HG03354 (cell line): Measurements from ENCODE around the gene FES.
"Not testable (repeated sequence)": the region's sequence is repeated elsewhere in the genome, so short reads cannot be mapped to it uniquely, and the experiment has no call there.

Experiments
- ATAC-seq: cut with Tn5 transposase; IDR thresholded peaks from one replicate; pipeline ENCODE4 v1.9.1; 2021; ENCODE audit warnings: mild to moderate bottlenecking; ENCODE audit not compliant: unreplicated experiment, poor library complexity, severe bottlenecking

FES gene

GRCh38 chr15:90918034-90918788 is 33.9 kb downstream of the FES start:
- no peak for ATAC-seq

GRCh38 chr15:90918835-90919234 is 34.5 kb downstream of the FES start:
- ATAC-seq = no peak

GRCh38 chr15:90921887-90922286 is 37.6 kb downstream of the FES start:
- ATAC-seq = no peak

GRCh38 chr15:90922712-90923322 is 38.5 kb downstream of the FES start:
- peak; percentile 83 for ATAC-seq

GRCh38 chr15:90924375-90924774 is 40.1 kb downstream of the FES start:
- peak; percentile 63 for ATAC-seq

- not testable (repeated sequence) for ATAC-seq
Observed at GRCh38 chr15:90926766-90927165, 42.5 kb downstream of the FES start.

GRCh38 chr15:90928106-90928505 is 43.8 kb downstream of the FES start:
- not testable (repeated sequence) for ATAC-seq

GRCh38 chr15:90929246-90930019 is 45.1 kb downstream of the FES start:
- ATAC-seq = no peak

GRCh38 chr15:90930861-90931574 is 46.7 kb downstream of the FES start:
- no peak for ATAC-seq

- ATAC-seq = no peak
Observed at GRCh38 chr15:90931575-90931827, 47.2 kb downstream of the FES start.

GRCh38 chr15:90931828-90932659 is 47.7 kb downstream of the FES start, which contains the start of gene HDDC3:
Gene HDDC3, minus strand, starts transcription at chr15:90932549. Its CDS starts 9 bp downstream, at chr15:90932540.
- peak; percentile 51 for ATAC-seq

- no peak for ATAC-seq
Observed at GRCh38 chr15:90932660-90932991, 48.3 kb downstream of the FES start.

GRCh38 chr15:90933301-90933700 is 49.0 kb downstream of the FES start:
- ATAC-seq = no peak

- peak; percentile 45 for ATAC-seq
Observed at GRCh38 chr15:90934256-90934948, 50.1 kb downstream of the FES start.

GRCh38 chr15:90934949-90935751 is 50.8 kb downstream of the FES start, which contains the start of gene UNC45A:
Gene UNC45A, plus strand, starts transcription at chr15:90935285. Its CDS starts 40 bp downstream, at chr15:90935325.
- peak; percentile 65 for ATAC-seq

- no peak for ATAC-seq
Observed at GRCh38 chr15:90936823-90937222, 52.5 kb downstream of the FES start.

- ATAC-seq = no peak
Observed at GRCh38 chr15:90938261-90938660, 54.0 kb downstream of the FES start.

GRCh38 chr15:90939756-90940155 is 55.5 kb downstream of the FES start:
- no peak for ATAC-seq
